ENCODE measurements around the gene SRC.

The SRC gene

GRCh38 chr20:37351689-37352607 lies 6.0 kb downstream of the SRC start:
- DNase-seq = no peak

DNA sequence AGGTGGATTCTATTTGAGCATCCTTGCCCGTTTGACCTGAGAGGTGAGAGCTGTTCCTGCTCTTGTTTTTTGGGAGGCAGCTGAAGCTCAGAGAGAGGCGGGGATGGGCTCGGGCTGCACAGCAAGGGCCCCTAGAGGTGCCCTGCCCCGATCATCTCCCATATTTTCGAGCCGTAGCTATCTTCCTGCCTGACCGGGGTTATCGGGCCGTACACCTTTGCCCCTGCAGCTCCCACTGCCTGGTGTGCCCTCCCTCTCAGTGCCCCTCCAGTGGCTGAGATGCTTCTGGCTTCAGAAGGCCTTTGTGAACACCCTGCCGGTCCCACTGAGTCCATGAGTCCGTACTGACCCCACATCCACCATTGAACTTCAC lies 6.7 kb downstream of the SRC start:
- no peak for DNase-seq

DNA sequence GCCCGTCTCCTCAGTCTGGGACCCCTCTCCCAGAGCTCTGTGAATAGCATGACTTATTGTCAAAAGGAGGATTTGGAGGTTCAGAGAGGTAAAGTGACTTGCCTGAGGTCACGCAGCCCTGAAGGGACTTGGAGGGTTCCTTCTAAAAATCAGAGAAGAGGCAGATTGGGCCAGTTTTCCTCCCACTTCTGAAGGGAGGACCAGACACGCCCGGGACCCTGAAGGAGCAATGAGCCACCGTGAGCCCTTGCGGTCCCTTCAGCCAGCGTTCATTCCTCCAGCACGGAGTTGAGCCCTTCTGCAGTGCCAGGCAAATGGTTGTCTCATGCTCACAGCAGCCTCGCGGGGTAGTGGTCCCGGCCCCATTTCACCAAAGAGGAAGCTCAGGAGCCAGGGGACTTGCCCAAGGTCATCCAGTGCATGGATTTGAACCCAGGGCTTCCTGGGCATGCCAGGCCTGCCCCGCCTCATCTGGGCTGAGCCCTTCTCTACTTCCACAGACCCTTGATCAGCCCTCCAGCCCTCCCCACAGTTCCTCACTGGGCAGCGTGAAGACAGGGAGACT lies 7.4 kb downstream of the SRC start:
- DNase-seq = no peak

DNA sequence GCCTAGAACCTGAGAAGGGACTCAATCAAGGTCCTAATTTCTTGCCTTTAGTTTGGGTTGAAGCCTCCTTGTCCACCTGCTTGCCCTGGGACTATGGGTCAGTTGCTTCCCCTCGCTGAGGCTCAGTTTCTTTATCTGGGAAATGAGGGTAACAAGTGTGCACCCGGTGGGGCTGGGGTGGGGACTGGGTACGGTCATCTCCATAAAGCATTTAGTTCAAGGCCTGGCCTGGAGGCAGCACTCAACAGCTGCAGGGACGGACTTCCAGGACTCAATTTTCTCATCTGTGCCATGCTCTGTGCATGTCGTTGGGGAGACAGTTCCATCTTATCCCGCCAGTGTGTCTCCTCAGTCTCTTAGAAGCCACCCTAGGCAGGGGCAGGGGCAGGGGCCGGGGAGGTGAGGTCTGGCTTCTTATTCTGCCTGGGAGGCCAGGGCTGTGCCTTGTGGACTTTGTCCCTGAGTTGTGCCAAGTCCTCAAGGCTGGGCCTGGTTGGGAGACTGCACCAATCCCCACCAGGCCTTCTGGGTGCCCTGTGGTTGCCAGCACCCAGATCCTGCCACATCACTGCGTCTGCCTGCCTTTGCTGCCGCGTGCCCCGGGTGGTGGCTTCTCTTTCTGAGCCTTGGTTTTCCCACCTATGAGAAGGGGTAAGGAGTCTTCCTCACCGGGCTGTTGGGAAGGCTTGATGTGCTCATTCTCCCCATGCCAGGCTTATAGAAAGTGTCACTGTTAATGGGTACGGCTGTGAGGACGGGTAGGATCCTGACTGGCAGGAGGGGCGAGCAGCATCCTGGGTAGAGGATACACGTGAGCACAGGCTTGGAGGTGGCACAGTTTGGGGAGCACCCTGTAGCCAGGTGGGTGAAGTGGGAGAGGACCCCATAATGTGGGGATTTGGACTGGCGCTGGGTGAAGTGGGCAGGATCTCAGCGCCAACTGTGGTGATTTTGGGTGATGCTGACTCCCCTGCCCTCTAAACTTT lies 8.6 kb downstream of the SRC start:
- DNase-seq = no peak

GRCh38 chr20:37355252-37356180 lies 9.6 kb downstream of the SRC start:
- no peak for DNase-seq

DNA sequence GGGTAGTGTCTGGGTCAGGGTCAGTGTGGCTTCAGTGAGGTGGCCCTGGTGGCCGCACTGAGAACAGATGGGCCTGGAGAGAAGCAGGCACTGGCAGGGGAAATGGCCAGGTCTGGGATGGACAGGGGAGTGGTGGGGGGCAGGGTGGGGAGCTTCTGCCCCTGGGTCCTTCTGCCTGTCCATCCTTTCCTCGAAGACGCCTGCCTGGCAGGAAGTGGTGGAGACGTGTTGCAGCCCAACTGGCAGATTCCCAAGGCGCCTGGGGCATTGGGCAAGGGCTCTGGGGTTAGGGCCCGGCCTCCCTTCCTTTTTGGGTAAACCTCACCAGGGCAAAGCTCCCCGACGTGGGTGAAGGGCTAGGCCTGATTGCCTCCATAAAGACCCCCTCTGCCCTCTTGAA lies 10.4 kb downstream of the SRC start:
- peak in 1 of 2 donors; percentile 30 for DNase-seq

DNA sequence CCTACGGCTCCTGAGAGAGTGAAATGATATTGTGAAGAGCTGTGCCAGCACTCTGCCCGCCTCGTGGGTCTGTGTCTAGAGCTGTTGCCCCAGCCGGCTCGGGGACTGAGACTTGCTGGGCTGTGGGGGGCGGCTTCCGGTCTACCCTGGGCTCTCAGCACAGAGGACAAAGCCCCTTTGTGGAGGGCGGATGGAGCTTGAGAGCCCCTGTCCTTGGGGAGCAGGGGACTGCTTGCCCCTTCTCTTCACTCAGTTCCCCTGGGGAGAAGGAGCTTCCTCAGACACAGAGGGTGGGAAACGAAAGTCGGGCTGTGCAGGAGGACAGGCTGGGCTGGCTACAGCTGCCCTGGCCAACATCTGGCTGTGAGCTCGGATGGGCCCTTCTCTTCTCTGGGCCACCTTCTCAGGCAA lies 11.0 kb downstream of the SRC start:
- no peak for DNase-seq

DNA sequence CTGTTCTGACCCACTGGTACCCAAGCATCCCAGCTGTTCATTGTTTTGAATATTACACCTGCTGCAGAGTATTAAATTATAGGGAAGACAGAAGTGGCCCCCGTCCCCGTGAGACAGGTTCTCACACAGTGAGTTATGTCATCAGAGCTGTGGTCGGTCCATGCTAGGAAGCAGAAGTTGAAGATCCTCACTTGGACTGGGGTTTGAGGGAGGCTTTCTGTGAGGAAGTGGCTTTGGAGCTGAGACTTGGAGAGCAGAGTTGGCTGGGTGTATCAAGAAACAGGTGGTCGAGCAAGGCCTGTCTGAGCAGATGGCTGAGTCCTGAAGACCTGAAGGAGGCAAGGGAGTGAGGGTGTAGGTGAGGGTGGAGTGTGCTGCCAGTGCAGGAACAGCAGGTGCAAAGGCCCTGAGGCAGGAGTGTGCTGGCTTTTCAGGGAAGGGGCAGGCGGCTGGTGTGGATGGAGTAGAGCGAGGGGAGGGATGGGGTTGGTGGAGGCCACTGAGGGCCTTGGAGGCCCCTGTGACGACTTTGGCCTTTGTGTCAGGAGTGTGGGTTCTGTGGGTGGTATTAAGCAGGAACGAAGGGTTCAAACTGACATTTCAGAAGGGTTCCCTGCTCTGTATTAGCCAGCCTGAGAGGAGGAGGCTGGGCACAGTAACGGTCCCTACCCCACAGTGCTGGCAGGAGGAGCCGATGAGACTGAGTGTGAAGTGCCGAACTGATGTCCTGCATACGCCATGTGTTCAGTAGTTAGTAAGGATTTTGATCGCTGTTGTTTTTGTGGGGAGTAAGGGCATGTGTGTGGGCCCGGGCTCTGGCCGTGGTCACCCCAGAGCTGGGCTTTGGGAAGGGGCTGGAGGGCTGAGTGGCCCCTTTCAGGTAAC lies 11.8 kb downstream of the SRC start:
- DNase-seq = peak in 1 of 2 donors; percentile 45

DNA sequence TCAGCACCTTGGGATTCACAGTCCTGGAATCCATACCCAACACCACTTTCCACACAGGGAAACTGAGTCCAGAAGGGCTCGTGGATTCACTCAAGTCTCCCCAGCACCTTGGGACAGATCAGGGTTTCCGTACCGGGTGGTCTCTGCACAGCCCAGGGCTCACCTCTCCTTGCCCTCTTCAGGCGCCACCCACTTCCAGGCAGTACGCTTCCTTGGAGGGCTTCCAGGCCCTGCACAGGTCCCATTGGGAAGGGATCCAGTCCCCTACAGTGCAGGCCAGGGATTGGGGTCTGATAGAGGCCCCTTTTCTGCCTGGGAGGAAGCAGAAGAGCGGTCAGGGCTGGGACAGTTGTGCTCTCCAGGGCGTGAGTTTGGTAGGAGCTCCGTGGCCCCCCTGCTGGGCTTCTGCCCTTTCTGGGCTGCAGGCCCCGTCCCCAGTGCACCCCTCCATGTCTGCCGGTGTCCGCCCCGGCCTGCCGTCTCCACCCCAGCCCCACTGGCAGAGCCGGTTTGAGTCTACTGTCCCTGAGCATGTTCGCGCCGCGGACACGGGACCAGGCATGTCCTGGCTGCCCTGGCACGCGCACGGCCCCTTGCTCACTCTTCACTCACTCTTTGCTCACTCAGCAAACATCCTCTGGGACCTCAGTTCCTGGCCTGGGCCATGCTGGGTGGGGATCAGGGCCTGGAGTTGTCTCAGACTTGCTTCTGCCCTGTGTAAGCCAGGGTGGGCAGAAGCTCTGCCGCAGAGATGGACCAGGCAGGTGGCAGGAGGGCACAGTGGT lies 12.6 kb downstream of the SRC start:
- DNase-seq = no peak

GRCh38 chr20:37359331-37359730 lies 13.4 kb downstream of the SRC start:
- no peak for DNase-seq

- DNase-seq = no peak
These were observed 13.9 kb downstream of the SRC start for GRCh38 chr20:37359836-37360235.

- DNase-seq = no peak
These were observed 14.6 kb downstream of the SRC start for GRCh38 chr20:37360391-37361115.

DNA sequence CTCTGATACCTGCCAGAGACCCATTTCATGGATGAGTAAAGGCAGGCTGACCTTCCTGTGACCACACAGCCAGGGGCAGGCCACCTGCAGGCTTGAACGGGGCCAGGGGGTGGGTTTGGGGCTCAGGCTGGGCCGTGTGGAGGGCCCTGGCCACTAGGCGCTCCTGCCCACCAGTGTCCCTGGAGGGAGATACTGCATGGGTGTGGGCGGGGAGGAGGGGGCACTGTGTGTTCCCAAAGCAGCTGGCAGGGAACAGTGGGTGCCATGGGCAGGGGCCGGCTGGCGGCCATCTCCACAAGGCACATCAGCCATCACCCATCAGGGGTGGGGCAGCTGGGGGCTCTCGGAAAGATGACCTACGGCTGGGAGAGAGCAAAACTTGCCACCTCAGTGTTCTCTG lies 15.4 kb downstream of the SRC start:
- DNase-seq = no peak

DNA sequence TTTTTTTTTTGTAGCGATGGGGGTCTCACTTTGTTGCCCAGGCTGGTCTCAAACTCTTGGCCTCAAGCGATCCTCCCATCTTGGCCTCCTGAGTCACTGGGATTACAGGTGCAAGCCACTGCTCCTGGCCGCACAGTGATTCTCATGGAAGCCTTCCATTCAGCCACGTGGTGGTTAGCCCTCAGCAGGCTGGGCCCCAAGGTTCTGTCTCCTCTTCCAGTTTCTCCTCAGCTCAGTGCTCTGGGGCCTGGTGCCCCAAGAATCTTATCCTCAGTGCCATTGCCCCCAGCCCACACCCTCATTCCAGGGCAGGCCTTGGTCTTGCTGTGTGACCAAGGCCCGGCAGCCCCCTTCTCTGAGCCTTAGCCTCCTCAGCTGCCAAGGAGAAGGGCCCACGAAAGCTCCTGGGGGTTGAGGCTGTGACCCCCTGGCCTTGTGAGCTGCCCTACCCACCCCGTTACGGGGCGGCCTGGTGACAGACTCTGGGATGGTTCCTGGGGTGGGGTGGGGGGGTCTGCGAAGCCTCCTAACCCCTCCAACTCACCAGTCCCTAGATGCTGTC lies 16.4 kb downstream of the SRC start:
- no peak for DNase-seq

DNA sequence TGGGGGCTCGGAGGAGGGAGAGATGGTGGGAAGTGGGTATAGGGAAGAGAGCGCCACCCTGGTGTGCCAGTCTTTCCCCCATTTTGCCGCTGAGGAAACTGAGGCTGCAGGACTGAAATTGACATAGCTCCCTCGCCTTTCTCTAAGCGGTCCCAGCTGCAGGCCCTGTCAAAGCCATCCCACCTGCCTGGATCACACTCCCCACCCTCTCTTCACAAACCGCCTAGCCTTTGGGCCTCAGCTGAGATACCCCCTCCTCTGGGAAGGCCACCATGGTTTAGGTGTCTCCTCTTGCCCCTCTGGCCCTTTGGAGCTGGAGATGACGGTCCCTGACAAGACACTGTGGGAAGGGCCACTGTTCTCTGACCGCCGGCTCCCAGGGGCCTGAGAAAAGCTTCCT lies 16.9 kb downstream of the SRC start:
- no peak for DNase-seq

- no peak for DNase-seq
These were observed 17.5 kb downstream of the SRC start for GRCh38 chr20:37363221-37364012.

DNA sequence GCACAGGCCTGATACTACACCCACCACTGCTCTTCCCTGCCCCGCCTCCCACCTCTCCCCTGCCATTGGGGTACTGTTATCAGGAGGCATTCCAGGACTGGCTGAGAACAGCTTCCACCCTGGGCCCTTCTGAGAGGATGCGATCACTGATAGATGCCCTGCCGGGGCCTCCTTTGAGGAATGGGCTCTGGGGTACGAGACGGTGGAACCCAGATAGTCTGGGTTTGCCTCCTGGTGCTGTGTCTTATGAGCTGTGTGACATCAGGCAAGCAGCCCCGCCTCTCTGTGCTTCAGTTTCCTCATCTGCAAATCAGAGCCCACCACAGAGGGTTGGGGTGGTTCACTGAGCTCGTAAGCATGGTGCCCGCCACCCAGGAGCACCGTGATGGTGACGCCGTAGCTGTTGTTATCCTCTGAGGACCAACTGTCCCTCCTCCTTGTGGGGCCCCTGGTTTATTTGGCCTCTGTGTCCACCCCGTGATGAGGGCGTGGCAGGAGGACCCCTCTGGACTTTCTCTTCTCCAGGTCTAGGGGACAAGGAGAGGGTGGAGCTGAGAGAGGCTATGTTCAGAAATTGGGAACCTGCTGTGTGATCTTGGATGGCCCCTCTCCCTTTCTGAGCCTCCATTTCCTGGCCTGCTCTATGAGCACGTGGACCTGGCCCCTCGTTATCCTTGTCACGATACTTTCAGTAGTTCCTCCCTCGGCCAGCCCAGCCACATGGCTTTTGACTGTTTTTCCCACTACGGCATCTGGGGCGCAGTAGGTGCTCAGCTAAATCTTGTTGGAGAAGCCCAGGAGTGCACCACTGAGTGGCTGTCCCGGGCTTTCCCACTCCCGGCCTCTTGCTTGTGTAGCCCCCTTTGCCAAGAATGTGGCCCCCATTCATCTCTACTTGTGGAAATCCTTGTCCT lies 18.3 kb downstream of the SRC start:
- no peak for DNase-seq

All from CD4-positive, alpha-beta T cell treated with Interferon alpha-2 for 1 hour (primary cell).